Spleen (tissue), 11 donors: ENCODE measurements around the gene SLC34A1. TPM values are rescaled to one million over a fixed set of nuclear protein-coding genes. Genes with fewer than 3 reads are reported as not detected.

ENCODE experiments used
- DNase-seq: peaks from one replicate; pipeline ENCODE4 v3.0.0-alpha.2; 2020
- H3K27ac ChIP-seq, 8 donors: fragments of 200-600 bp; sonication (generic) in 7 of 8; 1 replicate in 4 of 8; 2 replicates in 4 of 8; pipeline versions ENCODE4 v1.5.0 to v1.8.0; 2016 to 2021; ENCODE audit warnings: inconsistent platforms in 4 of 8, mild to moderate bottlenecking in 4 of 8, moderate library complexity in 1 of 8
- H3K27me3 ChIP-seq, 7 donors: fragments of 200-600 bp; sonication (generic) in 6 of 7; replicated peaks in 1 of 7; 1 replicate in 4 of 7; 2 replicates in 3 of 7; pipeline versions ENCODE4 v1.5.0 to v1.8.0; 2016 to 2021; ENCODE audit warnings: inconsistent platforms in 3 of 7, mild to moderate bottlenecking in 1 of 7
- H3K36me3 ChIP-seq, 6 donors: fragments of 200-600 bp; sonication (generic) in 5 of 6; 1 replicate in 4 of 6; 2 replicates in 2 of 6; pipeline versions ENCODE4 v1.5.0 to v1.8.0; 2016 to 2021; ENCODE audit warnings: inconsistent platforms in 2 of 6
- H3K4me1 ChIP-seq, 6 donors: fragments of 200-600 bp; sonication (generic) in 5 of 6; 1 replicate in 3 of 6; 2 replicates in 3 of 6; pipeline versions ENCODE4 v1.5.0 to v1.8.0; 2016 to 2021; ENCODE audit warnings: inconsistent platforms in 3 of 6
- H3K4me3 ChIP-seq, 8 donors: fragments of 200-600 bp; sonication (generic) in 7 of 8; 1 replicate in 4 of 8; 2 replicates in 4 of 8; pipeline versions ENCODE4 v1.5.0 to v1.8.0; 2016 to 2021; ENCODE audit warnings: inconsistent platforms in 4 of 8, mild to moderate bottlenecking in 4 of 8, moderate library complexity in 2 of 8
- H3K9me3 ChIP-seq, 8 donors: fragments of 200-600 bp; sonication (generic) in 7 of 8; 1 replicate in 4 of 8; 2 replicates in 4 of 8; pipeline versions ENCODE4 v1.5.0 to v1.8.0; 2016 to 2021; ENCODE audit warnings: inconsistent platforms in 4 of 8
- CTCF ChIP-seq, 11 experiments: fragments of 200-600 bp in 7 of 11; fragments of 450-650 bp in 4 of 11; sonication (generic) in 4 of 11; IDR thresholded peaks in 8 of 11; conservative IDR thresholded peaks in 3 of 11; 1 replicate in 7 of 11; 2 replicates in 4 of 11; pipeline versions ENCODE4 v1.4.0 to v1.8.0; 2016 to 2021; ENCODE audit warnings: antibody characterized with exemption in 11 of 11, inconsistent platforms in 4 of 11, mild to moderate bottlenecking in 1 of 11
- POLR2A ChIP-seq, 3 donors: fragments of 450-650 bp; IDR thresholded peaks; one replicate each; pipeline ENCODE4 v1.5.1; 2017; ENCODE audit warnings: antibody characterized with exemption in 3 of 3, mild to moderate bottlenecking in 1 of 3
- POLR2AphosphoS5 ChIP-seq, 3 donors: sonication (generic); formaldehyde crosslinking; IDR thresholded peaks; one replicate each; pipeline ENCODE4 v1.5.1; 2017; ENCODE audit warnings: antibody characterized with exemption in 3 of 3
- WGBS, 5 donors: extraction: QIAGEN DNeasy Blood & Tissue Kit in 3 of 5; methylation state at CpG; one replicate each; pipeline versions ENCODE4 v1.1.5 to v1.1.7; 2013 to 2018; 5-methylcytosine and 5-hydroxymethylcytosine counted together
- intact Hi-C: fragments of 100-400 bp; cut with DNase I; formaldehyde crosslinking; loops from one replicate; pipeline ENCODE4 v1.15.0; 2023; ENCODE audit warnings: low total_unique reads
- polyA plus RNA-seq, 3 donors: library from polyadenylated mRNA; stranded (reverse); fragments of 200-250 nt; gene quantifications; one replicate each; pipeline ENCODE4 v1.2.1, GENCODE V29; 2013
- total RNA-seq, 7 donors: library from RNA; depleted of rRNA in 3 of 7; stranded (reverse); fragments of >200 nt in 3 of 7; fragmentation: NEBNext Ultra II Directional in 4 of 7; extraction: Animal tissue kit (Norgen Biotek cat#: 25700) in 4 of 7; gene quantifications; one replicate each; pipeline versions ENCODE4 v1.1.0 to v1.2.1, GENCODE V29; 2016 to 2021
- donor health status: healthy with polysubstance abuse.
- donor health status: DM: no; HTN: no; CAD: no; lungs with moderate emphysema.
- donor health status: DM: no; HTN: no; CAD: no.
- donor health status: Bipolar disorder and iron deficiency.
- donor health status: healthy.
- donor health status: DM: no; HTN: no; CAD: no.
- donor health status: DM: yes; HTN: yes; CAD: no.

Gene SLC34A1
- total and polyA plus RNA-seq, 10 donors = 0.02 to 0.77 (median 0.14) TPM; not detected in 3

- H3K4me1 ChIP-seq = peaks cover 15 to 98% (median 54%) of the 10 kb centered on the region in 6 donors
- DNase-seq = peak; percentile 78
- H3K27me3 ChIP-seq = peaks cover 0 to 16% (median 0%) of the 10 kb centered on the region in 7 donors
- WGBS, 5 donors = 61 to 74% (median 72%) methylated on average over 7 of the region's 7 CpGs
- TF ChIP-seq POLR2AphosphoS5 (IDR thresholded peaks at IDR 0.05) (peak; percentile 54 to 63 (median 55)), CTCF (IDR thresholded peaks at IDR 0.05 in 8 of 11, conservative IDR thresholded peaks at IDR 0.05 in 3 of 11) (no peak), POLR2A (IDR thresholded peaks at IDR 0.05) (no peak)
- no peaks in the 10 kb centered on the region for H3K9me3 ChIP-seq
- no peak overlapping the region for H3K4me3 ChIP-seq
- intact Hi-C loops = no loop called here
- H3K27ac ChIP-seq = peak overlapping the region in 6 of 8 donors; percentile 5 to 88 (median 80)
- peaks cover 0 to 49% (median 35%) of the 10 kb centered on the region in 6 donors for H3K36me3 ChIP-seq
Measured at GRCh38 chr5:177444106-177445051, 60.1 kb downstream of the SLC34A1 start.

GRCh38 chr5:177445052-177445916 lies 61.0 kb downstream of the SLC34A1 start:
- intact Hi-C loops = no loop called here
- Histone ChIP-seq H3K9me3 (no peaks in the 10 kb centered on the region), H3K27ac (peak overlapping the region in 7 of 8 donors; percentile 67 to 88 (median 79)), H3K36me3 (peaks cover 0 to 40% (median 29%) of the 10 kb centered on the region in 6 donors), H3K27me3 (peaks cover 0 to 25% (median 0%) of the 10 kb centered on the region in 7 donors), H3K4me1 (peaks cover 15 to 94% (median 54%) of the 10 kb centered on the region in 6 donors), H3K4me3 (no peak overlapping the region)
- TF ChIP-seq POLR2A (IDR thresholded peaks at IDR 0.05) (no peak), POLR2AphosphoS5 (IDR thresholded peaks at IDR 0.05) (peak in 2 of 3 donors; percentile 32 to 58), CTCF (IDR thresholded peaks at IDR 0.05 in 8 of 11, conservative IDR thresholded peaks at IDR 0.05 in 3 of 11) (peak in 1 of 11 experiments; percentile 2)
- DNase-seq = peak; percentile 71
- WGBS, 5 donors = 47 to 58% (median 51%) methylated on average over 9 to 10 of the region's 10 CpGs

GRCh38 chr5:177445917-177446199 lies 61.6 kb downstream of the SLC34A1 start:
- Histone ChIP-seq H3K36me3 (peaks cover 0 to 34% (median 24%) of the 10 kb centered on the region in 6 donors), H3K27ac (peak overlapping the region; percentile 14 to 88 (median 78)), H3K9me3 (no peaks in the 10 kb centered on the region), H3K4me1 (peaks cover 15 to 88% (median 51%) of the 10 kb centered on the region in 6 donors), H3K27me3 (peaks cover 0 to 31% (median 0%) of the 10 kb centered on the region in 7 donors), H3K4me3 (peak overlapping the region in 7 of 8 donors; percentile 42 to 83 (median 58))
- TF ChIP-seq CTCF (IDR thresholded peaks at IDR 0.05 in 8 of 11, conservative IDR thresholded peaks at IDR 0.05 in 3 of 11) = peak in 1 of 11 experiments; percentile 1
- TF ChIP-seq POLR2A (IDR thresholded peaks at IDR 0.05) = no peak
- no peak for TF ChIP-seq POLR2AphosphoS5 (IDR thresholded peaks at IDR 0.05)
- intact Hi-C loops = no loop called here
- 6 to 9% (median 8%) methylated on average over 8 of the region's 8 CpGs for WGBS, 5 donors
- no peak for DNase-seq
